GM19468 (cell line): Measurements from ENCODE around the gene LIMS1.

Experiments used
- ATAC-seq: cut with Tn5 transposase; IDR thresholded peaks from one replicate; pipeline ENCODE4 v1.9.1; 2021; ENCODE audit warnings: mild to moderate bottlenecking, moderate library complexity, moderate number of reproducible peaks; ENCODE audit not compliant: unreplicated experiment; ENCODE audit errors: extremely low read depth

Gene LIMS1

DNA sequence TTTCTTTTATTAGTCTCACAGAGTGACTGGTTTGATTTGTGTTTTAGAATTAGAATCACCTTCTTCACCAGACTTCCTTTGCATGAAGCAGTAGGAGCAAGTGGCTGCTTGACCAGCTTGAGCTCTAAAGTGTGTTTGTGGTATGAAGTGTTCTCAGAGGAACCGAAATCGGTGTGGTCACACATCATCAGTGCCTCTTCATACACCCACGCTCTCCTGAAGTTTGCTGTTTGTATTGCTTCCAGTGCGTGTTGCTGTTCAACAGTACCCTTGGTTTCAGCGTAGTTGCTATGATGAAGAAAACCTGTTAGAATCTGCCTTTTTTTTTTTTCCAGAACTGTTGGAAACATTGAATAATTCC lies 77.9 kb downstream of the LIMS1 start:
- peak; percentile 78 for ATAC-seq

DNA sequence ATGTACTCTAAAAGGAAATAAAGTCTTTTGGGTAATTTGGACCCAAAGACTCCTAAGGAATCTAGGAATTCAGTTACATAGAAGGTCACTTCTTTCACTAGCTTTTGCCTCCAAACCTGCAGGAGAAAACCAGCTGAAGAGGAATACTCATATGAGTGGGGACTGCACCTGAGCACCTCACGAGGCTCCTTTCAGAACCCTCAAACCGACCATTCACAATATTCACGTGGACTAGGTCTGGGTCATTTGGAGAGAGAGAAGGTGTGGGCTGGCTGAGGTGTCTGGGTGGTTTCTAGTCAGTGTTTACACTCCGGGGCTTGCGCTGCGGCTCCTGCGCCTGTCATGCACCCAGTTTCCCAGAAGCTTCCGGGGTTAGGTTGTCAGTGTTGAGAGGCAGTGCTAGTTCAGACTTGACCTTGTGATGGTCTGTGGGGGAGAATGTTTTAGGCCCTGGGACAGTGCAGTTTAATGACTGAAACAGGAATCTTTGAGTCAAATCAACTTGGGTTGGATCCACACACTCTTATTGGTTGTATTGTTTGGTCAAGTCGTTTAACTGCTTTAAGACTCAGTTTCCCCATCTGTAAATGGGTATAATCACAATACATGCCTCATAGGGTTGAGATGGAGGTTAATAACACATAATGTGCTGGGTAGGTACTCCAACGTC lies 78.4 kb downstream of the LIMS1 start:
- ATAC-seq, result peak; percentile 42

GRCh38 chr2:108613261-108614042 lies 79.2 kb downstream of the LIMS1 start:
- ATAC-seq, result no peak

DNA sequence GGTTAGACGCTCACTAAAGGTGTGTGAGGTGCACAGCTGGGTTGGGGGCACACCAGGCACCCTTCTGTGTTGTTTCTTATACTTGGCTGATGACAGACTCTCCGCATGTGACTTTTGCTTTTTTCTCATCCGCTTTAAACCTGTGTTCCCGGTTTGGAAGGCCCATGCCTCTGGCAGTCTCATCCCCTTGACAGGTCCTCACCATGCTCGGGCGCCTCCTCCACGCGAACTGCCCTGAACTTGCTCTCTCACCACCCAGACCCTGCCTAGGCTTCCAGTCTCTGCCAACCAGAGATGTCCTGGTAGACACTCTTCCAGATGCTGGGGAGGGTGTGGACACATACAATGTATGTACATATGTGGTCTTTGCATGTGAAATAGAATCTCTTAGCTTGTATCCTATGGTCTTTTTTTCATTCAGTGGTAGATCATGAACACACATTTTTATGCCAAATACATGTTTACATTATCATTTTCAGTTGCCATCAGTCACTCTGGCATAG lies 79.8 kb downstream of the LIMS1 start:
- no peak for ATAC-seq

- no peak for ATAC-seq
Observed at GRCh38 chr2:108614659-108615058, 80.4 kb downstream of the LIMS1 start.

- ATAC-seq, result no peak
Observed at GRCh38 chr2:108615480-108616090, 81.3 kb downstream of the LIMS1 start.

GRCh38 chr2:108616318-108616717 lies 82.0 kb downstream of the LIMS1 start:
- ATAC-seq, result no peak

DNA sequence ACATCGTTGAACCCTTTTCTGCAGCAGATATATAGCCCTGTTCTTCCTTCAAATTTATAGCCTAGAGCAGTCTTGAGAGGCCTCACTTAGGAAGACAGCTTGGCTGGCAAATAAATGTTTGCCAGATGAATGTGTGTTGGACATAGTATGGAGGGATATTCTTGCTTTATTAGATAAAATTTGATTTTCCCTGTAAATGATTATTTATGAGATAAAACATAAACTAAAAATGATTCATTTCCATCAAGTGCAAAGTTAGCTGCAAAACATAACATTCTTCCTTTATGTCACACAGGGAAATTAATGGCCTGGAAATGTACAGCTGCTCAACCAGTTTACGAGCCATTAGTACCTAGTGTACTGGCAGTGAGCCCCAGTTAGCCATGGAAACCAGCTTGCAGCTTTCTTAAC lies 82.5 kb downstream of the LIMS1 start:
- no peak for ATAC-seq

- ATAC-seq, result no peak
Observed at GRCh38 chr2:108617617-108618016, 83.3 kb downstream of the LIMS1 start.

GRCh38 chr2:108619925-108620620 lies 85.8 kb downstream of the LIMS1 start:
- ATAC-seq, result no peak

GRCh38 chr2:108620656-108621055 lies 86.4 kb downstream of the LIMS1 start:
- no peak for ATAC-seq

GRCh38 chr2:108621087-108621559 lies 86.9 kb downstream of the LIMS1 start:
- ATAC-seq, result peak; percentile 96

- ATAC-seq, result no peak
Observed at GRCh38 chr2:108621687-108622681, 87.7 kb downstream of the LIMS1 start.

DNA sequence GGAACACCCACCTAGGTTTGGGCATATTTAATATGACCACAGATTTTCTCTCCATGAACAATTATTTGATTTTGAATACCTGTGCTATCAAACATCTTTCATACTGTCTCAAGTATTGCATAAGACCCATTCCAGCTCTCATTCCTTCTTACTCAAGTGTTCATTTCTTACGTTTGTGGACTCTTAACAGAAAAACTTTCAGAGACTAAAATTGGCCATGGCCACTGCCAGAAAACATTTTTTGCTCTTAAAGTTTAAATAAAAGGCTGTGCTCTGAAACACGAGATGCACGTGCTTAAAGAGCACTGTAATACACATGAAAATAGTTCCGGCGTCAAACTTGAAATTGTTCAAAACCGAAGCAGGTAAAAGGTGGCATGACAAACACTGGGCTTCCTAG lies 89.3 kb downstream of the LIMS1 start:
- no peak for ATAC-seq

DNA sequence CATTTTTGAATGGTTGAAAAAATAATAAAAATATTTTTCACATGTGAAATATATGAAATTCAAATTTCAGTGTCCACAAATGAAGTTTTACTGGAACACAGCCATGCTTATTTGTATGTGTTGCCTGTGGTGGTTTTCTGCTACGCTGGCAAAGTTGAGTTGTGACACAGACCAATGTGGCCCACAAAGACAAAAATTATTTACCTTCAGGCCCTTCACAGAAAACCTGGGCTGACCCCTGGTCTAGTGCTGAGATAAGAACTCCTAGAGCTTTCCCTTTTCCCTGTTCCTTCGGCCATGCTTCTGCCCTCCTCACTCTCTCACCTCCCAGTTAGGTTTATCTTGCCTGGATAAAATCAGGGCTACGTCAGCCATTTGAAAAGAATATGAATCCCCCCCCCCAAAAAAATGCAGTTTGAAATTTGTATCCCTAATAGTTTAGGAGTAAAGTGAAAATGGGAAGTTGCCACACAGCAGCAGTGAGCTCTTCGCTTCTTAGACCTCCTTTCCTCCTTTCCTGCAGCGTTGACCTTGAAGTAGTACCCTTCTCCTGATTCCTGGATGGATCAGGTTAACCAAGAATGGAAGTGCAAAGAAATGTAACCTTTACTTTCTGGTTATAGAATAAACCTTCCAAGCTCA lies 91.0 kb downstream of the LIMS1 start:
- ATAC-seq, result no peak

GRCh38 chr2:108625828-108626195 lies 91.5 kb downstream of the LIMS1 start:
- ATAC-seq, result no peak

GRCh38 chr2:108626995-108627394 lies 92.7 kb downstream of the LIMS1 start:
- ATAC-seq, result no peak

- no peak for ATAC-seq
Observed at GRCh38 chr2:108627911-108628567, 93.8 kb downstream of the LIMS1 start.
